Heart left ventricle (tissue), 16 donors: ENCODE results near the gene CORO1C. TPM values are rescaled to one million over a fixed set of nuclear protein-coding genes. Genes with fewer than 3 reads are reported as not detected.

ENCODE experiments used
- ATAC-seq, 4 donors: fragments of 200-7000 bp; cut with Tn5 transposase; one replicate each; pipeline ENCODE4 v1.9.1; 2020 to 2022; ENCODE audit warnings: moderate library complexity in 4 of 4, mild to moderate bottlenecking in 3 of 4, moderate number of reproducible peaks in 1 of 4
- DNase-seq, 5 donors: peaks; one replicate each; pipeline ENCODE4 v3.0.0-alpha.2; 2020
- H3K27ac ChIP-seq, 12 donors: fragments of 200-600 bp; sonication (generic) in 4 of 12; one replicate each; pipeline versions ENCODE4 v1.5.0 to v1.8.0; 2016 to 2022; ENCODE audit warnings: mild to moderate bottlenecking in 2 of 12
- H3K27me3 ChIP-seq, 9 donors: fragments of 200-600 bp; sonication (generic) in 2 of 9; one replicate each; pipeline versions ENCODE4 v1.5.1 to v1.8.0; 2016 to 2022; ENCODE audit warnings: mild to moderate bottlenecking in 3 of 9
- H3K36me3 ChIP-seq, 9 donors: fragments of 200-600 bp; sonication (generic) in 2 of 9; one replicate each; pipeline versions ENCODE4 v1.5.0 to v1.8.0; 2018 to 2022; ENCODE audit warnings: mild to moderate bottlenecking in 2 of 9
- H3K4me1 ChIP-seq, 12 donors: fragments of 200-600 bp; sonication (generic) in 4 of 12; one replicate each; pipeline versions ENCODE4 v1.5.0 to v1.8.0; 2016 to 2022; ENCODE audit warnings: mild to moderate bottlenecking in 3 of 12
- H3K4me3 ChIP-seq, 12 donors: fragments of 200-600 bp; sonication (generic) in 4 of 12; one replicate each; pipeline versions ENCODE4 v1.5.0 to v1.8.0; 2017 to 2022; ENCODE audit warnings: mild to moderate bottlenecking in 9 of 12, moderate library complexity in 4 of 12
- H3K9me3 ChIP-seq, 12 donors: fragments of 200-600 bp; sonication (generic) in 4 of 12; one replicate each; pipeline versions ENCODE4 v1.5.0 to v1.8.0; 2016 to 2022; ENCODE audit warnings: mild to moderate bottlenecking in 1 of 12
- CTCF ChIP-seq, 12 donors: fragments of 200-600 bp; sonication (generic) in 4 of 12; IDR thresholded peaks; one replicate each; pipeline versions ENCODE4 v1.5.0 to v1.8.0; 2018 to 2022; ENCODE audit warnings: antibody characterized with exemption in 12 of 12, mild to moderate bottlenecking in 5 of 12
- POLR2A ChIP-seq, 2 donors: fragments of 450-650 bp; IDR thresholded peaks; one replicate each; pipeline ENCODE4 v1.6.1; 2017; ENCODE audit warnings: antibody characterized with exemption in 2 of 2, mild to moderate bottlenecking in 2 of 2, moderate library complexity in 2 of 2
- WGBS, 4 donors: extraction: QIAGEN DNeasy Blood & Tissue Kit in 2 of 4; methylation state at CpG; one replicate each; pipeline versions ENCODE4 v1.1.5 to v1.1.7; 2013 to 2018; 5-methylcytosine and 5-hydroxymethylcytosine counted together
- intact Hi-C, 10 donors: fragments of 100-400 bp; cut with DNase I; formaldehyde crosslinking; loops; one replicate each; pipeline versions ENCODE4 v1.11.1 to v1.14.2; 2022
- microRNA-seq, 4 donors: library from miRNA; unstranded; fragments of <30 nt; microRNA quantifications; one replicate each; pipeline versions ENCODE4 to v1.2.0, GENCODE V29; 2017 to 2020
- polyA plus RNA-seq, 2 donors: library from polyadenylated mRNA; stranded (reverse); fragments of 200-250 nt; gene quantifications; one replicate each; pipeline ENCODE4 v1.2.3, GENCODE V29; 2013
- total RNA-seq, 9 donors: library from RNA; depleted of rRNA in 2 of 9; stranded (reverse); fragments of >200 nt in 2 of 9; fragmentation: NEBNext Ultra II Directional in 3 of 9; extraction: Animal tissue kit (Norgen Biotek cat#: 25700) in 3 of 9; gene quantifications; one replicate each; pipeline versions ENCODE4 v1.1.0 to v1.2.4, GENCODE V29; 2016 to 2023
- donor health status: ischemic (EF 13 %, LVEDD 7.1; RV severe dilation, severe dysfunction).
- donor health status: healthy with polysubstance abuse.
- donor health status: DM: no; HTN: yes; CAD: no.
- donor health status: DM: no; HTN: no; CAD: no.
- donor health status: ischemic (EF 25% LVEDD 6.9; RV normal size, moderate dysfunction).
- donor health status: ischemic (EF 25% LVEDD 5.7; RV mildly dilated, moderate dysfunction).
- donor health status: healthy.
- donor health status: DM: yes; HTN: yes; CAD: no.
- donor health status: ischemic (EF 35%, LVEDD 5.7; RV mildly dilated, moderate dysfunction).
- donor health status: nonischemic (EF 11% LVEDD 7.7; RV severe dilation, severe dysfunction).
- donor health status: DM: yes; HTN: yes; CAD: no.
- donor health status: PGD.
- donor health status: ischemic (EF 29% LVEDD 5.4; RV normal size, mild dysfunction).
- donor health status: nonischemic (EF 23%, LVEDD 6.1; RV moderate dilation, normal function).

The CORO1C gene
- total and polyA plus RNA-seq, 11 donors: 18.3 to 119 (median 65.2) TPM

GRCh38 chr12:108596854-108597558 is 134.3 kb downstream of the CORO1C start:
- peak overlapping the region in 9 of 12 donors; percentile 18 to 61 (median 39) for H3K4me3 ChIP-seq
- intact Hi-C loops: no loop called here

GRCh38 chr12:108595711-108596647 is 135.3 kb downstream of the CORO1C start:
- H3K9me3 ChIP-seq: no peaks in the 10 kb centered on the region
- H3K4me1 ChIP-seq: no peaks in the 10 kb centered on the region
- intact Hi-C loops: no loop called here
- TF ChIP-seq CTCF (IDR thresholded peaks at IDR 0.05) (no peak), POLR2A (IDR thresholded peaks at IDR 0.05) (no peak)
- H3K36me3 ChIP-seq: no peaks in the 10 kb centered on the region
- ATAC-seq (no peak), DNase-seq (no peak)
- H3K27me3 ChIP-seq: no peaks in the 10 kb centered on the region
- WGBS, 4 donors: 75 to 87% (median 81%) methylated on average over 9 to 17 of the region's 17 CpGs
- H3K27ac ChIP-seq: peak overlapping the region in 1 of 12 donors; percentile 22
- H3K4me3 ChIP-seq: peak overlapping the region in 4 of 12 donors; percentile 42 to 61 (median 57)

More at GRCh38 chr12:108596854-108597558, 134.3 kb downstream of the CORO1C start:
- H3K27me3 ChIP-seq: no peaks in the 10 kb centered on the region
- no peak for TF ChIP-seq POLR2A (IDR thresholded peaks at IDR 0.05)
- no peak for TF ChIP-seq CTCF (IDR thresholded peaks at IDR 0.05)
- peak overlapping the region in 1 of 12 donors; percentile 22 for H3K27ac ChIP-seq
- DNase-seq: no peak
- no peak for ATAC-seq
- 52 to 63% (median 58%) methylated on average over 7 to 10 of the region's 10 CpGs for WGBS, 4 donors
- H3K4me1 ChIP-seq: no peaks in the 10 kb centered on the region
- H3K36me3 ChIP-seq: no peaks in the 10 kb centered on the region
- H3K9me3 ChIP-seq: no peaks in the 10 kb centered on the region

Small RNA genes lying within 50 kb of the gene (microRNA-seq; reads per million reads assigned to microRNA genes)
- gene MIR4496: 0 to 0.06 (median 0) reads per million in 4 donors

Other genes with a start within 250 kb of the CORO1C start
- 1 to 10 TPM; 2.6 to 6.6 (median 3.5) TPM for gene FICD, start 216.2 kb downstream of the CORO1C start, total RNA-seq
- gene FICD, start 216.2 kb downstream of the CORO1C start, polyA plus RNA-seq: 1 to 10 TPM; 1.4 to 4.6 TPM
- 10 to 100 TPM; 19.5 to 33.2 (median 27.4) TPM for gene SART3, start 170.3 kb downstream of the CORO1C start, total RNA-seq
- 10 to 100 TPM; 13.3 to 20.3 TPM for gene SART3, start 170.3 kb downstream of the CORO1C start, polyA plus RNA-seq
- gene ISCU, start 168.9 kb downstream of the CORO1C start, total RNA-seq: 100 to 1,000 TPM; 289 to 632 (median 497) TPM
- 100 to 1,000 TPM; 203 to 335 TPM for gene ISCU, start 168.9 kb downstream of the CORO1C start, polyA plus RNA-seq
- gene TMEM119, start 133.4 kb downstream of the CORO1C start, total RNA-seq: 10 to 100 TPM in 1 of 9 donors, 1 to 10 TPM in 7, under 1 TPM in 1; 0.19 to 11.0 (median 2.2) TPM
- 1 to 10 TPM in 1 of 2 donors, under 1 TPM in 1; 0.80 to 3.0 TPM for gene TMEM119, start 133.4 kb downstream of the CORO1C start, polyA plus RNA-seq
- gene SELPLG, start 97.6 kb downstream of the CORO1C start, total RNA-seq: 10 to 100 TPM in 2 of 9 donors, 1 to 10 TPM in 7; 1.1 to 26.7 (median 4.0) TPM
- gene SELPLG, start 97.6 kb downstream of the CORO1C start, polyA plus RNA-seq: 1 to 10 TPM; 1.0 to 4.5 TPM
- 10 to 100 TPM; 20.2 to 45.8 (median 34.3) TPM for gene SSH1, start 126.1 kb upstream of the CORO1C start, total RNA-seq
- 10 to 100 TPM in 1 of 2 donors, 1 to 10 TPM in 1; 7.8 to 15.2 TPM for gene SSH1, start 126.1 kb upstream of the CORO1C start, polyA plus RNA-seq
- gene DAO, start 148.6 kb upstream of the CORO1C start, total RNA-seq: not detected
- not detected for gene DAO, start 148.6 kb upstream of the CORO1C start, polyA plus RNA-seq